ENCODE measurements around the gene EIF4EBP2. TPM values are rescaled to one million over a fixed set of nuclear protein-coding genes. Genes with fewer than 3 reads are reported as not detected.
A peak's percentile ranks its signal among the peaks of the same experiment; 100 is the strongest.

Gene EIF4EBP2
- polyA plus RNA-seq, 1 experiment = 31.2 TPM

GRCh38 chr10:70418713-70419112 lies 14.8 kb downstream of the EIF4EBP2 start:
- Histone ChIP-seq H3K4me3 (ENCODE audit: low read depth, low read length) (no peak overlapping the region), H3K27me3 (ENCODE audit: control insufficient read depth, insufficient read depth, low read length) (no peaks in the 10 kb centered on the region), H3K27ac (ENCODE audit: low read depth, low read length) (no peak overlapping the region), H3K9me3 (ENCODE audit: control insufficient read depth, insufficient read depth, low read length) (no peaks in the 10 kb centered on the region)
- CTCF ChIA-PET = interaction anchor here (0.6 to 1.8 kb wide), 3 partner anchors 9 to 197 kb away, joined by 4 to 6 read pairs (median 4); no protein-coding TSS in a partner anchor
- POLR2A ChIA-PET = interaction anchor here (3.3 kb wide), 1 partner anchor 14 kb away, joined by 31 read pairs; the partner anchor contains the start of gene EIF4EBP2
- DNase-seq (ENCODE audit: low read depth, low spot score) = no peak
- no peak for TF ChIP-seq CTCF (IDR thresholded peaks at IDR 0.05; ENCODE audit: low read depth, low read length)

GRCh38 chr10:70424320-70424719 lies 20.4 kb downstream of the EIF4EBP2 start:
- DNase-seq (ENCODE audit: low read depth, low spot score) = no peak
- H3K27ac ChIP-seq (ENCODE audit: low read depth, low read length) = no peak overlapping the region
- H3K27me3 ChIP-seq (ENCODE audit: control insufficient read depth, insufficient read depth, low read length) = no peaks in the 10 kb centered on the region
- TF ChIP-seq CTCF (IDR thresholded peaks at IDR 0.05; ENCODE audit: low read depth, low read length) = no peak
- POLR2A ChIA-PET = no interaction called here
- H3K4me3 ChIP-seq (ENCODE audit: low read depth, low read length) = no peak overlapping the region
- no peaks in the 10 kb centered on the region for H3K9me3 ChIP-seq (ENCODE audit: control insufficient read depth, insufficient read depth, low read length)
- CTCF ChIA-PET = no interaction called here

- DNase-seq (ENCODE audit: low read depth, low spot score) = no peak
- TF ChIP-seq CTCF (IDR thresholded peaks at IDR 0.05; ENCODE audit: low read depth, low read length) = no peak
- Histone ChIP-seq H3K9me3 (ENCODE audit: control insufficient read depth, insufficient read depth, low read length) (no peaks in the 10 kb centered on the region), H3K4me3 (ENCODE audit: low read depth, low read length) (no peak overlapping the region), H3K27me3 (ENCODE audit: control insufficient read depth, insufficient read depth, low read length) (no peaks in the 10 kb centered on the region), H3K27ac (ENCODE audit: low read depth, low read length) (no peak overlapping the region)
- CTCF ChIA-PET = interaction anchor here (1.0 kb wide), 1 partner anchor 203 kb away, joined by 4 read pairs; no protein-coding TSS in a partner anchor
- POLR2A ChIA-PET = no interaction called here
Measured at GRCh38 chr10:70425096-70425495, 21.2 kb downstream of the EIF4EBP2 start.

GRCh38 chr10:70426823-70427222 lies 22.9 kb downstream of the EIF4EBP2 start:
- ChIA-PET POLR2A (interaction anchor here (0.8 kb wide), 1 partner anchor 23 kb away, joined by 3 read pairs; the partner anchor contains the start of gene EIF4EBP2), CTCF (interaction anchor here (0.7 to 1.3 kb wide), 3 partner anchors 35 to 311 kb away, joined by 3 to 4 read pairs (median 4); no protein-coding TSS in a partner anchor)
- Histone ChIP-seq H3K4me3 (ENCODE audit: low read depth, low read length) (no peak overlapping the region), H3K9me3 (ENCODE audit: control insufficient read depth, insufficient read depth, low read length) (no peaks in the 10 kb centered on the region), H3K27ac (ENCODE audit: low read depth, low read length) (no peak overlapping the region), H3K27me3 (ENCODE audit: control insufficient read depth, insufficient read depth, low read length) (no peaks in the 10 kb centered on the region)
- no peak for DNase-seq (ENCODE audit: low read depth, low spot score)
- no peak for TF ChIP-seq CTCF (IDR thresholded peaks at IDR 0.05; ENCODE audit: low read depth, low read length)

- POLR2A ChIA-PET = interaction anchor here (1.1 to 1.8 kb wide), 2 partner anchors 15 to 26 kb away, joined by 5 to 8 read pairs; no protein-coding TSS in a partner anchor
- peak overlapping the region; percentile 57 for H3K27ac ChIP-seq (ENCODE audit: low read depth, low read length)
Measured at GRCh38 chr10:70430493-70431445, 26.8 kb downstream of the EIF4EBP2 start.

More at GRCh38 chr10:70430493-70431445, 26.8 kb downstream of the EIF4EBP2 start:
- H3K4me3 ChIP-seq (ENCODE audit: low read depth, low read length) = no peak overlapping the region
- no peaks in the 10 kb centered on the region for H3K27me3 ChIP-seq (ENCODE audit: control insufficient read depth, insufficient read depth, low read length)
- CTCF ChIA-PET = interaction anchor here (0.6 to 2.3 kb wide), 5 partner anchors 30 to 284 kb away, joined by 3 to 6 read pairs (median 3); partner anchors contain the start of gene TYSND1
- TF ChIP-seq CTCF (IDR thresholded peaks at IDR 0.05; ENCODE audit: low read depth, low read length) = peak; percentile 25; the same call in 1 of the 2 replicates
- no peaks in the 10 kb centered on the region for H3K9me3 ChIP-seq (ENCODE audit: control insufficient read depth, insufficient read depth, low read length)
- DNase-seq (ENCODE audit: low read depth, low spot score) = peak; percentile 47

All from AG04450 (cell line).